ENCODE results near the gene TTC34. TPM values are rescaled to one million over a fixed set of nuclear protein-coding genes. Genes with fewer than 3 reads are reported as not detected.

The TTC34 gene
- total RNA-seq, 2 donors from 2014 or later, result 0.41 to 0.63 TPM

GRCh38 chr1:2637442-2638145, 163.9 kb downstream of the TTC34 start:
- no peaks in the 10 kb centered on the region for H3K27me3 ChIP-seq (replicated peaks; ENCODE audit: insufficient read depth)
- peaks cover 3% of the 10 kb centered on the region for H3K9me3 ChIP-seq
- no peak overlapping the region for H3K4me3 ChIP-seq
- H3K4me1 ChIP-seq (ENCODE audit: control insufficient read depth in 1 of 2, low read depth in 2 of 2), result peaks cover 8 to 13% of the 10 kb centered on the region in 2 donors
- H3K27ac ChIP-seq, result no peak overlapping the region
- ATAC-seq (ENCODE audit: insufficient number of reproducible peaks, low FRiP score, low read depth) (no peak), DNase-seq (ENCODE audit: low spot score) (no peak)
- TF ChIP-seq CTCF (IDR thresholded peaks at IDR 0.05), result no peak
- H3K36me3 ChIP-seq, result no peaks in the 10 kb centered on the region

- Histone ChIP-seq H3K9me3 (peaks cover 3% of the 10 kb centered on the region), H3K36me3 (no peaks in the 10 kb centered on the region), H3K27me3 (replicated peaks; ENCODE audit: insufficient read depth) (no peaks in the 10 kb centered on the region), H3K4me1 (ENCODE audit: control insufficient read depth in 1 of 2, low read depth in 2 of 2) (peaks cover 1 to 4% of the 10 kb centered on the region in 2 donors), H3K4me3 (no peak overlapping the region), H3K27ac (no peak overlapping the region)
- ATAC-seq (ENCODE audit: insufficient number of reproducible peaks, low FRiP score, low read depth) (no peak), DNase-seq (ENCODE audit: low spot score) (no peak)
- TF ChIP-seq CTCF (IDR thresholded peaks at IDR 0.05), result no peak
These were observed 164.8 kb downstream of the TTC34 start for GRCh38 chr1:2636733-2637132.

GRCh38 chr1:2635361-2636010, 166.0 kb downstream of the TTC34 start:
- H3K4me3 ChIP-seq, result no peak overlapping the region
- no peak overlapping the region for H3K27ac ChIP-seq
- no peak for DNase-seq (ENCODE audit: low spot score)
- H3K9me3 ChIP-seq, result peaks cover 3% of the 10 kb centered on the region
- no peaks in the 10 kb centered on the region for H3K27me3 ChIP-seq (replicated peaks; ENCODE audit: insufficient read depth)
- TF ChIP-seq CTCF (IDR thresholded peaks at IDR 0.05), result no peak
- no peaks in the 10 kb centered on the region for H3K36me3 ChIP-seq
- no peaks in the 10 kb centered on the region for H3K4me1 ChIP-seq (ENCODE audit: control insufficient read depth in 1 of 2, low read depth in 2 of 2)
- no peak for ATAC-seq (ENCODE audit: insufficient number of reproducible peaks, low FRiP score, low read depth)

- TF ChIP-seq CTCF (IDR thresholded peaks at IDR 0.05), result no peak
- Histone ChIP-seq H3K27ac (no peak overlapping the region), H3K4me3 (no peak overlapping the region), H3K9me3 (peaks cover 3% of the 10 kb centered on the region), H3K27me3 (replicated peaks; ENCODE audit: insufficient read depth) (no peaks in the 10 kb centered on the region), H3K36me3 (no peaks in the 10 kb centered on the region), H3K4me1 (ENCODE audit: control insufficient read depth in 1 of 2, low read depth in 2 of 2) (no peaks in the 10 kb centered on the region)
- DNase-seq (ENCODE audit: low spot score) (no peak), ATAC-seq (ENCODE audit: insufficient number of reproducible peaks, low FRiP score, low read depth) (no peak)
These were observed 167.5 kb downstream of the TTC34 start for GRCh38 chr1:2633936-2634491.

GRCh38 chr1:2633366-2633935, 168.0 kb downstream of the TTC34 start:
- H3K36me3 ChIP-seq, result no peaks in the 10 kb centered on the region
- TF ChIP-seq CTCF (IDR thresholded peaks at IDR 0.05), result no peak
- no peaks in the 10 kb centered on the region for H3K27me3 ChIP-seq (replicated peaks; ENCODE audit: insufficient read depth)
- no peak overlapping the region for H3K27ac ChIP-seq
- H3K9me3 ChIP-seq, result peaks cover 3% of the 10 kb centered on the region
- ATAC-seq (ENCODE audit: insufficient number of reproducible peaks, low FRiP score, low read depth) (no peak), DNase-seq (ENCODE audit: low spot score) (no peak)
- H3K4me1 ChIP-seq (ENCODE audit: control insufficient read depth in 1 of 2, low read depth in 2 of 2), result no peaks in the 10 kb centered on the region
- H3K4me3 ChIP-seq, result no peak overlapping the region

All from thoracic aorta (tissue), 2 donors.